A549 (cell line): Measurements from ENCODE around the gene ACSL3. TPM values are rescaled to one million over a fixed set of nuclear protein-coding genes. Genes with fewer than 3 reads are reported as not detected.

Experiments
- ATAC-seq, 2 experiments: fragments of 200-7000 bp in 1 of 2; fragments of >200 bp in 1 of 2; cut with Nextera tagmentation in 1 of 2; cut with Tn5 transposase in 1 of 2; 3 replicates each; pipeline versions ENCODE4 v1.8.0 to v1.9.1; 2018 to 2020; ENCODE audit warnings: mild to moderate bottlenecking in 1 of 2, moderate library complexity in 1 of 2
- CTCF ChIA-PET: fragments of 300-600 bp; sonication (Branson Sonifier 250); formaldehyde crosslinking; extraction: SDS; loops from one replicate; lab custom pipeline; 2021; ENCODE audit warnings: antibody characterized with exemption, inconsistent platforms; lab: Yijun Ruan, JAX
- POLR2A ChIA-PET: fragments of 350-600 bp; formaldehyde crosslinking; extraction: SDS; loops from one replicate; lab custom pipeline; 2021; ENCODE audit warnings: antibody characterized with exemption, inconsistent platforms; lab: Yijun Ruan, JAX
- DNase-seq, 2 experiments: peaks; one replicate each; pipeline versions ENCODE4 v3.0.0 to v3.0.0-alpha.2; 2011 to 2016; ENCODE audit warnings: low read depth in 1 of 2, low spot score in 1 of 2
- FAIRE-seq: peaks from 2 replicates; lab custom pipeline; 2011; peaks lifted over from hg19 to GRCh38; lab: Jason Lieb, UNC
- H3K27ac ChIP-seq, 2 experiments: fragments of >200 bp; sonication (Bioruptor Twin); formaldehyde crosslinking; 3 replicates each; pipeline ENCODE4 v1.5.1; 2016 to 2017
- H3K4me1 ChIP-seq: fragments of >200 bp; sonication (Bioruptor Twin); formaldehyde crosslinking; 3 replicates; pipeline ENCODE4 v1.6.1; 2016
- H3K4me2 ChIP-seq: fragments of >200 bp; sonication (Bioruptor Twin); formaldehyde crosslinking; 3 replicates; pipeline ENCODE4 v1.6.1; 2016
- H3K4me3 ChIP-seq: fragments of >200 bp; sonication (Bioruptor Twin); formaldehyde crosslinking; 3 replicates; pipeline ENCODE4 v1.5.1; 2016
- H3K9me3 ChIP-seq: fragments of >200 bp; sonication (Bioruptor Twin); formaldehyde crosslinking; 3 replicates; pipeline ENCODE4 v1.6.1; 2016
- CBX2 ChIP-seq: fragments of 200-600 bp; sonication (generic); IDR thresholded peaks from 2 replicates; pipeline ENCODE4 v1.6.1; 2016; ENCODE audit warnings: low read depth, mild to moderate bottlenecking, borderline replicate concordance
- CHD2 ChIP-seq: fragments of 150-350 bp; IDR thresholded peaks from 2 replicates; pipeline ENCODE4 v1.6.1; 2014; ENCODE audit warnings: low read length; ENCODE audit not compliant: partially characterized antibody
- ESRRA ChIP-seq: fragments of 150-350 bp; IDR thresholded peaks from 2 replicates; pipeline ENCODE4 v1.6.1; 2014; ENCODE audit warnings: mild to moderate bottlenecking, low read length, borderline replicate concordance
- FOSB ChIP-seq: fragments of 250-450 bp; sonication (Bioruptor Pico); IDR thresholded peaks from 2 replicates; pipeline ENCODE4 v1.5.0; 2020; ENCODE audit warnings: mild to moderate bottlenecking, moderate library complexity
- FOSL2 ChIP-seq, 2 experiments: fragments of 450-650 bp in 1 of 2; fragments of >200 bp in 1 of 2; sonication (Bioruptor Twin) in 1 of 2; formaldehyde crosslinking; IDR thresholded peaks; 2 replicates each; pipeline versions ENCODE4 v1.5.0 to v1.6.1; 2016 to 2020; ENCODE audit warnings: mild to moderate bottlenecking in 1 of 2, moderate library complexity in 1 of 2
- GATA3 ChIP-seq: IDR thresholded peaks from 2 replicates; pipeline ENCODE4 v1.6.1; 2012; ENCODE audit warnings: borderline replicate concordance
- HOXA7 ChIP-seq: fragments of 250-450 bp; sonication (Bioruptor Pico); IDR thresholded peaks from 2 replicates; pipeline ENCODE4 v1.5.0; 2020; ENCODE audit warnings: mild to moderate bottlenecking, moderate library complexity
- JUN ChIP-seq, 2 experiments: fragments of >200 bp; sonication (Bioruptor Twin); formaldehyde crosslinking; IDR thresholded peaks; 2 replicates in 1 of 2; 3 replicates in 1 of 2; pipeline ENCODE4 v1.6.1; 2016 to 2017
- KDM5A ChIP-seq: fragments of 200-600 bp; sonication (generic); IDR thresholded peaks from 2 replicates; pipeline ENCODE4 v1.6.1; 2016; ENCODE audit warnings: antibody characterized with exemption, mild to moderate bottlenecking
- MYC ChIP-seq: IDR thresholded peaks from 2 replicates; pipeline ENCODE4 v1.6.1; 2012; ENCODE audit warnings: mild to moderate bottlenecking, inconsistent platforms, low read length, improper control_type of control experiment, borderline replicate concordance
- PHF8 ChIP-seq: fragments of 200-600 bp; sonication (generic); IDR thresholded peaks from 2 replicates; pipeline ENCODE4 v1.6.1; 2016; ENCODE audit warnings: low read depth, mild to moderate bottlenecking, antibody characterized with exemption, moderate library complexity, borderline replicate concordance
- POLR2A ChIP-seq: IDR thresholded peaks from 2 replicates; pipeline ENCODE4 v1.6.1; 2012; ENCODE audit warnings: mild to moderate bottlenecking, low read length
- RFX5 ChIP-seq: fragments of 450-650 bp; IDR thresholded peaks from 2 replicates; pipeline ENCODE4 v1.7.1; 2014; ENCODE audit warnings: antibody characterized with exemption, mild to moderate bottlenecking, moderate library complexity
- SMC3 ChIP-seq: fragments of >200 bp; sonication (Bioruptor Twin); formaldehyde crosslinking; IDR thresholded peaks from 3 replicates; pipeline ENCODE4 v1.6.1; 2018; ENCODE audit warnings: inconsistent platforms
- TP53 ChIP-seq: fragments of 250-450 bp; sonication (Bioruptor Pico); IDR thresholded peaks from 2 replicates; pipeline ENCODE4 v1.5.0; 2021; ENCODE audit warnings: mild to moderate bottlenecking, moderate library complexity
- ZC3H11A ChIP-seq: fragments of 450-650 bp; IDR thresholded peaks from 2 replicates; pipeline ENCODE4 v1.6.1; 2014; ENCODE audit warnings: antibody characterized with exemption, mild to moderate bottlenecking
- ZSCAN20 ChIP-seq: fragments of 250-450 bp; sonication (Bioruptor Pico); IDR thresholded peaks from 2 replicates; pipeline ENCODE4 v1.8.0; 2022; ENCODE audit warnings: mild to moderate bottlenecking, moderate library complexity
- WGBS: methylation state at CpG from one replicate; pipeline ENCODE4 v1.1.6; 2017; ENCODE audit errors: missing lambda C conversion rate; 5-methylcytosine and 5-hydroxymethylcytosine counted together
- polyA plus RNA-seq, 4 experiments: library from polyadenylated mRNA; depleted of rRNA in 3 of 4; stranded (reverse); fragments of >200 nt; fragmentation: RNase III in 1 of 4; extraction: RNeasy Plus Mini Kit Qiagen cat#74134 plus additional on column Dnase treatment in 1 of 4; gene quantifications; 2 replicates in 3 of 4; 3 replicates in 1 of 4; pipeline ENCODE4 v1.2.3, GENCODE V29; 2011 to 2017
- TF ChIP-seq, protein P1 (sequence below): fragments of >200 bp; sonication (Bioruptor Twin); formaldehyde crosslinking; IDR thresholded peaks from 3 replicates; pipeline ENCODE4 v1.6.1; 2016
- TF ChIP-seq, protein P2 (sequence below): fragments of 150-350 bp; IDR thresholded peaks from 2 replicates; pipeline ENCODE4 v1.6.1; 2014; ENCODE audit warnings: low read depth, mild to moderate bottlenecking, low read length
- TF ChIP-seq, protein P3 (sequence below): fragments of 450-650 bp; IDR thresholded peaks from 2 replicates; pipeline ENCODE4 v1.6.1; 2014; ENCODE audit warnings: antibody characterized with exemption
- TF ChIP-seq, protein P4 (sequence below): IDR thresholded peaks from 2 replicates; pipeline ENCODE4 v1.6.1; 2012
- TF ChIP-seq, protein P5 (sequence below): fragments of 250-450 bp; sonication (Bioruptor Pico); IDR thresholded peaks from 2 replicates; pipeline ENCODE4 v1.5.0; 2021; ENCODE audit warnings: mild to moderate bottlenecking, moderate library complexity, borderline replicate concordance

The ACSL3 gene
- polyA plus RNA-seq, 2 of the 4 experiments (the other 2 are of a cell fraction), result 142 to 160 TPM

GRCh38 chr2:222912117-222912516, 51.3 kb downstream of the ACSL3 start:
- ChIA-PET CTCF (interaction anchor here (0.6 to 8.6 kb wide), 10 partner anchors 9 to 1072 kb away, joined by 3 to 56 read pairs (median 3); no protein-coding TSS in a partner anchor), POLR2A (no interaction called here)
- no peak overlapping the region for H3K4me3 ChIP-seq
- no peak for TF ChIP-seq SMC3
- TF ChIP-seq, protein P1, sequence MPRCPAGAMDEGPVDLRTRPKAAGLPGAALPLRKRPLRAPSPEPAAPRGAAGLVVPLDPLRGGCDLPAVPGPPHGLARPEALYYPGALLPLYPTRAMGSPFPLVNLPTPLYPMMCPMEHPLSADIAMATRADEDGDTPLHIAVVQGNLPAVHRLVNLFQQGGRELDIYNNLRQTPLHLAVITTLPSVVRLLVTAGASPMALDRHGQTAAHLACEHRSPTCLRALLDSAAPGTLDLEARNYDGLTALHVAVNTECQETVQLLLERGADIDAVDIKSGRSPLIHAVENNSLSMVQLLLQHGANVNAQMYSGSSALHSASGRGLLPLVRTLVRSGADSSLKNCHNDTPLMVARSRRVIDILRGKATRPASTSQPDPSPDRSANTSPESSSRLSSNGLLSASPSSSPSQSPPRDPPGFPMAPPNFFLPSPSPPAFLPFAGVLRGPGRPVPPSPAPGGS, result no peak
- TF ChIP-seq FOSB, result no peak
- TF ChIP-seq PHF8, result no peak
- no peak for TF ChIP-seq MYC
- no peak for TF ChIP-seq ZC3H11A
- no peak for TF ChIP-seq RFX5
- no peak for TF ChIP-seq KDM5A
- TF ChIP-seq POLR2A, result no peak
- ATAC-seq (no peak), FAIRE-seq (no peak), DNase-seq (no peak)
- H3K27ac ChIP-seq, result no peak overlapping the region
- peaks cover 19% of the 10 kb centered on the region for H3K4me1 ChIP-seq
- 81% methylated on average over 2 of the region's 2 CpGs for WGBS
- no peak overlapping the region for H3K4me2 ChIP-seq
- no peaks in the 10 kb centered on the region for H3K9me3 ChIP-seq

- ATAC-seq (no peak), DNase-seq (no peak)
- CTCF ChIA-PET, result interaction anchor here (1.0 to 8.6 kb wide), 8 partner anchors 9 to 222 kb away, joined by 3 to 56 read pairs (median 6); no protein-coding TSS in a partner anchor
Measured at GRCh38 chr2:222912776-222913175, 51.9 kb downstream of the ACSL3 start.

More at GRCh38 chr2:222912776-222913175, 51.9 kb downstream of the ACSL3 start:
- POLR2A ChIA-PET, result no interaction called here
- WGBS, result 83% methylated on average over 3 of the region's 3 CpGs
- no peak overlapping the region for H3K4me2 ChIP-seq
- TF ChIP-seq CHD2, result no peak
- TF ChIP-seq, protein P2, sequence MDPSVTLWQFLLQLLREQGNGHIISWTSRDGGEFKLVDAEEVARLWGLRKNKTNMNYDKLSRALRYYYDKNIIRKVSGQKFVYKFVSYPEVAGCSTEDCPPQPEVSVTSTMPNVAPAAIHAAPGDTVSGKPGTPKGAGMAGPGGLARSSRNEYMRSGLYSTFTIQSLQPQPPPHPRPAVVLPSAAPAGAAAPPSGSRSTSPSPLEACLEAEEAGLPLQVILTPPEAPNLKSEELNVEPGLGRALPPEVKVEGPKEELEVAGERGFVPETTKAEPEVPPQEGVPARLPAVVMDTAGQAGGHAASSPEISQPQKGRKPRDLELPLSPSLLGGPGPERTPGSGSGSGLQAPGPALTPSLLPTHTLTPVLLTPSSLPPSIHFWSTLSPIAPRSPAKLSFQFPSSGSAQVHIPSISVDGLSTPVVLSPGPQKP, result no peak
- TF ChIP-seq, protein P3, sequence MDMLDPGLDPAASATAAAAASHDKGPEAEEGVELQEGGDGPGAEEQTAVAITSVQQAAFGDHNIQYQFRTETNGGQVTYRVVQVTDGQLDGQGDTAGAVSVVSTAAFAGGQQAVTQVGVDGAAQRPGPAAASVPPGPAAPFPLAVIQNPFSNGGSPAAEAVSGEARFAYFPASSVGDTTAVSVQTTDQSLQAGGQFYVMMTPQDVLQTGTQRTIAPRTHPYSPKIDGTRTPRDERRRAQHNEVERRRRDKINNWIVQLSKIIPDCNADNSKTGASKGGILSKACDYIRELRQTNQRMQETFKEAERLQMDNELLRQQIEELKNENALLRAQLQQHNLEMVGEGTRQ, result no peak
- TF ChIP-seq SMC3, result no peak
- TF ChIP-seq JUN (IDR thresholded peaks at IDR 0.05), result no peak
- no peak for TF ChIP-seq CBX2
- TF ChIP-seq ZSCAN20 (CRISPR knock-in tag), result no peak
- TF ChIP-seq, protein P4, sequence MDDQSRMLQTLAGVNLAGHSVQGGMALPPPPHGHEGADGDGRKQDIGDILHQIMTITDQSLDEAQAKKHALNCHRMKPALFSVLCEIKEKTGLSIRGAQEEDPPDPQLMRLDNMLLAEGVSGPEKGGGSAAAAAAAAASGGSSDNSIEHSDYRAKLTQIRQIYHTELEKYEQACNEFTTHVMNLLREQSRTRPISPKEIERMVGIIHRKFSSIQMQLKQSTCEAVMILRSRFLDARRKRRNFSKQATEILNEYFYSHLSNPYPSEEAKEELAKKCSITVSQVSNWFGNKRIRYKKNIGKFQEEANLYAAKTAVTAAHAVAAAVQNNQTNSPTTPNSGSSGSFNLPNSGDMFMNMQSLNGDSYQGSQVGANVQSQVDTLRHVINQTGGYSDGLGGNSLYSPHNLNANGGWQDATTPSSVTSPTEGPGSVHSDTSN, result no peak
- TF ChIP-seq, protein P5, sequence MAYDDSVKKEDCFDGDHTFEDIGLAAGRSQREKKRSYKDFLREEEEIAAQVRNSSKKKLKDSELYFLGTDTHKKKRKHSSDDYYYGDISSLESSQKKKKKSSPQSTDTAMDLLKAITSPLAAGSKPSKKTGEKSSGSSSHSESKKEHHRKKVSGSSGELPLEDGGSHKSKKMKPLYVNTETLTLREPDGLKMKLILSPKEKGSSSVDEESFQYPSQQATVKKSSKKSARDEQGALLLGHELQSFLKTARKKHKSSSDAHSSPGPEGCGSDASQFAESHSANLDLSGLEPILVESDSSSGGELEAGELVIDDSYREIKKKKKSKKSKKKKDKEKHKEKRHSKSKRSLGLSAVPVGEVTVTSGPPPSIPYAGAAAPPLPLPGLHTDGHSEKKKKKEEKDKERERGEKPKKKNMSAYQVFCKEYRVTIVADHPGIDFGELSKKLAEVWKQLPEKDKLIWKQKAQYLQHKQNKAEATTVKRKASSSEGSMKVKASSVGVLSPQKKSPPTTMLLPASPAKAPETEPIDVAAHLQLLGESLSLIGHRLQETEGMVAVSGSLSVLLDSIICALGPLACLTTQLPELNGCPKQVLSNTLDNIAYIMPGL (CRISPR knock-in tag), result no peak
- no peak for TF ChIP-seq HOXA7 (CRISPR knock-in tag)
- no peak for TF ChIP-seq GATA3
- no peak for TF ChIP-seq FOSL2 (IDR thresholded peaks at IDR 0.05)
- no peak for TF ChIP-seq FOSL2 (CRISPR knock-in tag; IDR thresholded peaks at IDR 0.05)
- TF ChIP-seq TP53 (CRISPR knock-in tag), result no peak
- TF ChIP-seq ESRRA, result no peak
- peaks cover 25% of the 10 kb centered on the region for H3K4me1 ChIP-seq
- H3K4me3 ChIP-seq, result no peak overlapping the region
- no peaks in the 10 kb centered on the region for H3K9me3 ChIP-seq
- no peak for FAIRE-seq
- H3K27ac ChIP-seq, result no peak overlapping the region
